ENCODE measurements around the gene IRF8. TPM values are rescaled to one million over a fixed set of nuclear protein-coding genes. Genes with fewer than 3 reads are reported as not detected.

The IRF8 gene
- polyA plus RNA-seq, 1 of the 3 experiments (the other 2 are of a cell fraction), result not detected

DNA sequence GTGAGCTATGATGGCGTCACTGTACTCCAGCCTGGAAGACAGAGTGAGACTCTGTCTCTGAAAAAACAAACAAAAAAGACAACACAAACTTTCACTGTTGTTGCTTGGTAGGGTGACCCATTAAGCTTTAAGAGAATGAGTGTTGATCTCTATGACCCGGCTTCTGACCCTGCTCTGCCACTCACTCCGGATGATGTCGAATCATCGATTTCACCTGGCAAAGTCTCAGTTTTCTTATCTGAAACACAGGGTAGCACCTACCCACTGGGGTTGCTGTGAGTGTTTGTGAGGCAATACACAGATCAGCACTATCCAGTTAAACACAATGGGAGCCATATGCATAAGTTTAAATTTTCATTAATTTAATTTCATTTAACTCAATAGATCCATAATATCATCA, 20.6 kb upstream of the IRF8 start:
- Histone ChIP-seq H3F3A (replicated peaks; ENCODE audit: insufficient read depth) (no peaks in the 10 kb centered on the region), H3K9ac (no peak overlapping the region), H3K4me3 (ENCODE audit: low read depth in 2 of 2, low read length in 1 of 2) (no peak overlapping the region), H3K27me3 (ENCODE audit: insufficient read depth) (peaks cover 27% of the 10 kb centered on the region), H3K9me2 (no peaks in the 10 kb centered on the region), H3K4me2 (no peak overlapping the region), H3K79me2 (ENCODE audit: insufficient read depth) (no peaks in the 10 kb centered on the region), H3K4me1 (ENCODE audit: control insufficient read depth in 1 of 2, insufficient read depth in 2 of 2, low read depth in 1 of 2, low read length in 1 of 2) (no peaks in the 10 kb centered on the region), H2AFZ (ENCODE audit: low read depth) (no peak overlapping the region), H3K9me3 (no peaks in the 10 kb centered on the region), H4K20me1 (ENCODE audit: insufficient read depth) (no peaks in the 10 kb centered on the region), H3K27ac (ENCODE audit: low read depth in 2 of 2, low read length in 1 of 2) (no peak overlapping the region), H3K36me3 (replicated peaks in 1 of 2; ENCODE audit: control insufficient read depth in 1 of 2, insufficient read depth in 2 of 2, low read length in 1 of 2) (no peaks in the 10 kb centered on the region)
- TF ChIP-seq MEF2A (IDR thresholded peaks at IDR 0.05; ENCODE audit: borderline replicate concordance, low read depth) (no peak), RXRA (IDR thresholded peaks at IDR 0.05; ENCODE audit: borderline replicate concordance, low read depth) (no peak), ELF1 (IDR thresholded peaks at IDR 0.05) (no peak), SIN3A (IDR thresholded peaks at IDR 0.05; ENCODE audit: borderline replicate concordance, low read depth, low read length) (no peak), EZH2phosphoT487 (IDR thresholded peaks at IDR 0.05; ENCODE audit: borderline replicate concordance, low read depth) (no peak), GABPA (IDR thresholded peaks at IDR 0.05; ENCODE audit: low read depth) (no peak), EP300 (IDR thresholded peaks at IDR 0.05; ENCODE audit: borderline replicate concordance in 1 of 2, low read depth in 1 of 2, low read length in 1 of 2) (no peak), RFX5 (IDR thresholded peaks at IDR 0.05; ENCODE audit: low read length) (no peak), TAF1 (IDR thresholded peaks at IDR 0.05; ENCODE audit: borderline replicate concordance, low read depth, low read length) (no peak), NFIC (IDR thresholded peaks at IDR 0.05; ENCODE audit: borderline replicate concordance) (no peak), FOXM1 (IDR thresholded peaks at IDR 0.05; ENCODE audit: low read depth) (no peak), MXI1 (IDR thresholded peaks at IDR 0.05; ENCODE audit: low read depth, low read length) (no peak)
- TF ChIP-seq, protein P1, sequence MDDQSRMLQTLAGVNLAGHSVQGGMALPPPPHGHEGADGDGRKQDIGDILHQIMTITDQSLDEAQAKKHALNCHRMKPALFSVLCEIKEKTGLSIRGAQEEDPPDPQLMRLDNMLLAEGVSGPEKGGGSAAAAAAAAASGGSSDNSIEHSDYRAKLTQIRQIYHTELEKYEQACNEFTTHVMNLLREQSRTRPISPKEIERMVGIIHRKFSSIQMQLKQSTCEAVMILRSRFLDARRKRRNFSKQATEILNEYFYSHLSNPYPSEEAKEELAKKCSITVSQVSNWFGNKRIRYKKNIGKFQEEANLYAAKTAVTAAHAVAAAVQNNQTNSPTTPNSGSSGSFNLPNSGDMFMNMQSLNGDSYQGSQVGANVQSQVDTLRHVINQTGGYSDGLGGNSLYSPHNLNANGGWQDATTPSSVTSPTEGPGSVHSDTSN (IDR thresholded peaks at IDR 0.05), result no peak
- TF ChIP-seq, protein P2, sequence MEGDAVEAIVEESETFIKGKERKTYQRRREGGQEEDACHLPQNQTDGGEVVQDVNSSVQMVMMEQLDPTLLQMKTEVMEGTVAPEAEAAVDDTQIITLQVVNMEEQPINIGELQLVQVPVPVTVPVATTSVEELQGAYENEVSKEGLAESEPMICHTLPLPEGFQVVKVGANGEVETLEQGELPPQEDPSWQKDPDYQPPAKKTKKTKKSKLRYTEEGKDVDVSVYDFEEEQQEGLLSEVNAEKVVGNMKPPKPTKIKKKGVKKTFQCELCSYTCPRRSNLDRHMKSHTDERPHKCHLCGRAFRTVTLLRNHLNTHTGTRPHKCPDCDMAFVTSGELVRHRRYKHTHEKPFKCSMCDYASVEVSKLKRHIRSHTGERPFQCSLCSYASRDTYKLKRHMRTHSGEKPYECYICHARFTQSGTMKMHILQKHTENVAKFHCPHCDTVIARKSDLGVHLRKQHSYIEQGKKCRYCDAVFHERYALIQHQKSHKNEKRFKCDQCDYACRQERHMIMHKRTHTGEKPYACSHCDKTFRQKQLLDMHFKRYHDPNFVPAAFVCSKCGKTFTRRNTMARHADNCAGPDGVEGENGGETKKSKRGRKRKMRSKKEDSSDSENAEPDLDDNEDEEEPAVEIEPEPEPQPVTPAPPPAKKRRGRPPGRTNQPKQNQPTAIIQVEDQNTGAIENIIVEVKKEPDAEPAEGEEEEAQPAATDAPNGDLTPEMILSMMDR (IDR thresholded peaks at IDR 0.05), result no peak
- TF ChIP-seq, protein P3, sequence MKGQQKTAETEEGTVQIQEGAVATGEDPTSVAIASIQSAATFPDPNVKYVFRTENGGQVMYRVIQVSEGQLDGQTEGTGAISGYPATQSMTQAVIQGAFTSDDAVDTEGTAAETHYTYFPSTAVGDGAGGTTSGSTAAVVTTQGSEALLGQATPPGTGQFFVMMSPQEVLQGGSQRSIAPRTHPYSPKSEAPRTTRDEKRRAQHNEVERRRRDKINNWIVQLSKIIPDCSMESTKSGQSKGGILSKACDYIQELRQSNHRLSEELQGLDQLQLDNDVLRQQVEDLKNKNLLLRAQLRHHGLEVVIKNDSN (IDR thresholded peaks at IDR 0.05; ENCODE audit: borderline replicate concordance, low read depth), result no peak
- TF ChIP-seq, protein P4, sequence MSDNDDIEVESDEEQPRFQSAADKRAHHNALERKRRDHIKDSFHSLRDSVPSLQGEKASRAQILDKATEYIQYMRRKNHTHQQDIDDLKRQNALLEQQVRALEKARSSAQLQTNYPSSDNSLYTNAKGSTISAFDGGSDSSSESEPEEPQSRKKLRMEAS (IDR thresholded peaks at IDR 0.05; ENCODE audit: low read depth), result no peak
- POLR2A ChIA-PET, result no interaction called here
- WGBS (ENCODE audit: low lambda C conversion rate), result 8% methylated on average over 5 of the region's 5 CpGs
- no peak for DNase-seq
- CTCF ChIA-PET, result interaction anchor here (1.6 kb wide), 1 partner anchor 57 kb away, joined by 4 read pairs; no protein-coding TSS in a partner anchor

Measured in SK-N-SH (cell line).